ENCODE data around the gene ADH6.
"Not testable (repeated sequence)": the region's sequence is repeated elsewhere in the genome, so short reads cannot be mapped to it uniquely, and the experiment has no call there.

Gene ADH6

DNA sequence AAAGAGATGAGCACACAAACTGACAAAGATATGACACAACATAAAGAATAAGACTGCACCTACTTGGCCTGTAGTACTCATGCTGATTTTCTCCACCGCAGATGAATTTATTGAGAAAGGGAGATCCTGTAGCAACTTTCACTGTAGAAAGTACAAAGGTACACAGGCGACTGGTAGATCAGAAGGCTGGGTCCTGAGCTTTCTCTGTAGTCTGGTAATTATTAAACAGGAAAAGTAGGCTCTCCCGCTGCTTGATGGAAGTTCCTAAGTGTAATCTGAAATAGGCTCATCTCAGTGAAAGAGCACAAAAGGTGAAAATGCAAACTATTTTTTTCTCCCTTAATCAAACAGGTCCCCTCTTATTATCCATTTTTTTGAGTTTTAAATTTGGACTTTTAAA lies at the start of gene ADH6:
Gene ADH6 (minus strand): TSS at position 175 of the 400 bp plus-strand sequence. CDS start 94 bp downstream, at position 81.
- no peak for DNase-seq (ENCODE audit: low spot score)

DNA sequence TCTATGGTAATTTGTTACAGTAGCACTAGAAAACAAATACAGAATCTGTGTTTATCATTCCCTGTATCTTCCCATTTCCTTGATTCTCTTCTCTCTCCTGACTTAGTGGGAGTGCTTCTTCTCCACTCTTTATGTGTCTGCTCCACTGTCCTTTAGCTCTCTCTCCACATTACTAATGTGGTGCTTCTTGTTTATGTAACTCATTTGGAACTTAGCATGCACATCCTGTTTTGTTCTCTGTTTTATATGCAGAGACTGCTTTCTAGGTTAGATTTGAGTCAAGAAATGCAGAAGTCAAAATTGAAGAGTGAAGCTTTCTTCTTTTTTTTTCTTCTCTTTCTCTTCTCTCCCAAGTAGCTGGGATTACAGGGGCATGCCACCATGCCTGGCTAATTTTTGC lies 45.9 kb upstream of the ADH6 start:
- no peak for DNase-seq (ENCODE audit: low spot score)

DNA sequence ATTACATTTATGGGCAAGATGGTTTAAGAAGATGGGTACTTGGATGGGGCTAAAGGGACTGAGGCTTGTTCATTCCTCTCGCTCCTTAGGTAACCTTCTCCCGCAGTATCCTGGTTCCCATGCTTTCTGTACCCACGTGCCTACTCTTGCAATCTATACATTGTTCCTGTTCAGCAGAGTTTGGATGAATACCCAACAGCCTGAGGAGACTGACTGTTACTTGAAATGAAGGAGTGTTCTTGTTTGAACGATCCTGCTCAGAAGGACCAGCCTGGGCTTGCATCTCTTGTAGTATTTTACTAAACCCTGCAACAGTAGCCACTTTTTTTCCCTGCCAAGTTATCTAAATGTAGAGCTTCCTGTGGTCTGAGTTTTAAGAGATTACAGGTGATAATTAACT lies 33.7 kb upstream of the ADH6 start:
- DNase-seq (ENCODE audit: low spot score), result no peak

DNA sequence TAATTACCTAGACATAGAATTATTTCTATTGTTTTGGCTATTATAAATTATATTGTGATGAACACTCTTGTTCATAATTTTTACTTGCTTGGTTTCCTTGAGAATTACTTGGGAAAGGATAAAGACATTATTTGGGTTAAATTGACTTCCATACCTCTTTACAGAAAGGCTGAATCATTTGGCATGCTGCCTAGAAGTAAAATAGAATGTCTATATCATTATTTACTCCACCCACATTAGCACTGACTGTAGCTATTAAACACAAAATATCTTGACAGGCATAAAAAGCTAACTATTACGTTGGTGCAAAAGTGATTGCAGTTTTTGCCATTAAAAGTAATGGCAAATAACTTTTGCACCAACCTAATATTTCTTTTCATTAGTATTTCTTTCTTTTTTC lies 29.7 kb upstream of the ADH6 start:
- no peak for DNase-seq (ENCODE audit: low spot score)

DNA sequence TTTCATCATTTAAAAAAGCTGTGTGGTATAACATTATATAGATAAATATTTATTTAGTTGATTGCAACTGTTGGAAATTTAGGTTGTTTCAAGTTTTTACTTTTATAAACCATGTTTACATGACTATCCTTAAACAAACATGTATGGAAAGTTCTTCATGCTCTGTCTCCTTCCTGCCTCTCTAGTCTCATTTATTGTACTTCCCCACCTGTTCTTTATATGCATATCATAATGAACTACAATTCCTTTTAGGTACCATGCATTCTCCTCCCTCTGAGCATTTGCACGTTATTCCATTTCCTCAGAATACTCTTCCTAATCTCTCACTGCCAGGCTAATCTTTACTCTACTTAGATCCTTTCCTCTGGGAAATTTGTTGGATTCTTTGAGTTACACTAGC lies 16.9 kb upstream of the ADH6 start:
- DNase-seq (ENCODE audit: low spot score), result no peak

DNA sequence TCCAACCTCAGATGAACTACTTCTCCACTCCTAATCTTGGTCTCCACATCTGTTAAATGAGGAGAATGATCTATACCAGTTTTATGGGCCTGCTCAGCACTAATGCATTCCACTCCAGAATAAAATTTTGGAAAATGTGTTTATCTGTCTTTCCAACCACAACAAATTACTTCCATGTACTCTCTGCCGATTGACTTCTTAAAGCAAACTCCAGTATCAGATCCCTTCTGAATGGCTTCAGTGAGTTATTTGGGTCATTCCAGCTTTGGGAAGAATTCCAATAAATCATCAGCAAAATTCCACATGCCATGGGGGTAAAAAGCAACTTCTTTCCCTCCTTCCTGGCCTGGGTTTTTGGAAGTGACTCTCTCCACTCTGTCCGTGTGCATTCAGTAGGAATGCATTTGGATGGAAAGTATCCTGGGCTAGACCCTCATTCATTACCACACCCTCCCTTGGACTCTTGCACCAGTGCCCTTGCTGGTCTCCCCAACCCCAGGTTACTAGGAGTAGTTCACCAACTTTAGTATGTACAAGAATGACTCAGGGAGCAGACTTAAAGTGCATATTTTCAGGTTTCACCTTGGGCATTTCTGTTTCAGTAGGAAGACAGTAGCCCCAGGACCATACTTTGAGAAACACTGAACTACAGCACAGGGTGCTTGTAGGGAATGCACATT lies 15.4 kb upstream of the ADH6 start:
- no peak for DNase-seq (ENCODE audit: low spot score)

DNA sequence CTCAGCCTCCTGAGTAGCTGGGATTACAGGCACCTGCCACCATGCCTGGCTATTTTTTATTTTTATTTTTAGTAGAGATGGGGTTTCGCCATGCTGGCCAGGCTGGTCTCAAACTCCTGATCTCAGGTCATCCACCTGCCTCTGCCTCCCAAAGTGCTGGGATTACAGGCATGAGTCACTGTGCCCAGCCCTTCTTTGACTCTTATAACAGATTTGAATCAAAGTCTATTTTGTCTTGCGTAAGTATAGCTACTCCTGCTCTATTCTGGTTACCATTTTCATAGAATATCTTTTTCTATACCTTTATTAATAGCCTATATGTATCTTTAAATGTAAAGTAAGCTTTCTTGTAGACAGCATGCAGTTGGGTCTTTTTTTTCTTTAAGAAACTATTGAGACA lies 14.4 kb upstream of the ADH6 start:
- DNase-seq (ENCODE audit: low spot score), result not testable (repeated sequence)

DNA sequence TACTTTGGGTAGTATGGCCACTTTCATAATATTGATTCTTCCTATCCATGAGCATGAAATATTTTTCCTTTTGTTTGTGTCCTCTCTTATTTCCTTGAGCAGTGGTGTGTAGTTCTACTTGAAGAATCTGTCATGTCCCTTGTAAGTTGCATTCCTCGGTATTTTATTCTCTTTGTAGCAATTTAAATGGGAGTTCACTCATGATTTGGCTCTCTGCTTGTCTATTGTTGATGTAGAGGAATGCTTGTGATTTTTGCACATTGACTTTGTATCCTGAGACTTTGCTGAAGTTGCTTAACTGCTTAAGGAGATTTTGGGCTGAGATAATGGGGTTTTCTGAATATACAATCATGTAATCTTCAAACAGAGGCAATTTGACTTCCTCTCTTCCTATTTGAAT lies 9.7 kb upstream of the ADH6 start:
- not testable (repeated sequence) for DNase-seq (ENCODE audit: low spot score)

DNA sequence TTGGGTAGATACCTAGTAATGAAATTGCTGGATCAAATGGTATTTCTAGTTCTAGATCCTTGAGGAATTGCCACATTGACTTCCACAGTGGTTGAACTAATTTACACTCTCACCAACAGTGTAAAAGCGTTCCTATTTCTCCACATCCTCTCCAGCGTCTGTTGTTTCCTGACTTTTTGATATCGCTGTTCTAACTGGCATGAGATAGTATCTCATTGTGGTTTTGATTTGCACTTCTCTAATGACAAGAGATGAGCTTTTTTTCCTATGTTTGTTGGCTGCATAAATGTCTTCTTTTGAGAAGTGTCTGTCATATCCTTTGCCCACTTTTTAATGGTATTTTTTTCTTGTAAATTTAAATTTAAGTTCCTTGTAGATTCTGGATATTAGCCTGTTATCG lies 8.6 kb upstream of the ADH6 start:
- DNase-seq (ENCODE audit: low spot score), result not testable (repeated sequence)

DNA sequence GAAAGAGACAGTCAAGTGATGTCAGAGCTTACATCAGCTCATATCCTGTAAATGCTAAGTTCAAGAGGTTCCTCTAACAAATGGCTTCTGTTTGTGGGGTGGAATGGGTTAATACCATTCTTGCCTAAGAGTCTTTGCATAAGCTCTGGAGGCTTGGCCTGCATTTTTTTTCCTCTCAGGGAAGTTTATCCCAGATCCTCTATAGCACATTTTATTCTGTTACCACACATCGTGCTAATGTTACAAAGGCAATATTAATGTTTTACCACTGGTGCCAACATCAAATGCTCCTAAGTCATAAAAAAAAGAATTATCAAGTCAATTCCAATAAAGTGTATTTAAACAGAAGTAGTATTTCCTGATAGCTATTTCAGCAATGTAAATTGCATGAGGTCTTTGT lies 2.9 kb upstream of the ADH6 start:
- no peak for DNase-seq (ENCODE audit: low spot score)

DNA sequence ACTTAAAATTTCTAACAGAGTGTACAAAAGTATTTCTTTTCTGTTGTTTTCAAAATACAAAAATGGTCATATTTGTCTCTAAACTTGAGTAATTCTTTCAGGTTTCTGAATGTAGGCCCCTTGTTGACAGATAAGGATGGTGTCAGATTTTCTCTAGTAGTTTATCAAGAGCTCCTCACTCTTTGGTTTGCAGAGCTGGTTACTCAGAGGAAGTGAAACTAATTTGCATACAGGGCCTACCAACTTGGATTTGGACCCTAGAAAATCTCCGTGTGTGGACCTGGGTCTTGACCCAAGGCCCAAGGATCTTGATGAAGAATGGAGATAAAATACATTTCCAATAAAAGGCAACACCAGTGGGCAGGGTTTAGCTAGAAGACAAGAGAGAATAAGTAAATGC lies 433 bp upstream of the ADH6 start:
- no peak for DNase-seq (ENCODE audit: low spot score)

DNA sequence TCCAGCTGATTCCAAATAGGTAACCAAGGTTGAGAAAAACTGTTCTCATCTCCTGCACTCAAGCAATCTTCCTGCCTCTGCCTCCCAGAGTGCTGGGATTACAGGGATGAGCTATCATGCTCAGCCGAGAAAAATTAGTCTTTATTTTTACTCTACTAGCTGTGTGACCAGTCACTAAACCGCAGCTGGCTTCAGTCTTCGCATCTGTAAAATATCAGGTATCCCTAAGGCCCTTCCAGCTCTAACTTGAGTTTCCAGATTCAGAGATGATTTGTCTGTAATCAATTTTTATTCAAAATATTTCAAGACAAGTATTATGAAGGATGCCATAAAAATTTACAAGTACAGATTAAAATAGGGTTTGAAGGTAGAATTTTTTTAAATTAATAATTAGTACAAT lies 3.5 kb downstream of the ADH6 start:
- no peak for DNase-seq (ENCODE audit: low spot score)

DNA sequence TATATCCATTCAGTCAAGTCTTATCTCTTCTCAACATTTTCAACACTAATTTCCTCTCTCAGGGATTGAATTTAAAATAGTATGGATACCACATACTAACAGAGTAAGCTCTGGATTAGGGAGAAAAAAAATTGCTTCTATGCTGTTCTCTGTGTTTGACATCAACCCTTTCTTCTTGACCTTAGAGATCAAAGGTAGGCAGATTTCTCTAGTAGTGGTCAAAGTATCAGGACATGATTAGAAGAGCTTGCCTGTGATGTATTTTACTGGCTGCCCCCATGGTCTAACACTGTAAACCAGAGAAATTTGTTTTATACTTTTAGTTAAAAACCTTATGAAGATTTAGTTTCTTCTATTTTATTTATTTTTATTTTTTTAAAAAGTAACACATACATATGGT lies 8.3 kb downstream of the ADH6 start:
- DNase-seq (ENCODE audit: low spot score), result no peak

DNA sequence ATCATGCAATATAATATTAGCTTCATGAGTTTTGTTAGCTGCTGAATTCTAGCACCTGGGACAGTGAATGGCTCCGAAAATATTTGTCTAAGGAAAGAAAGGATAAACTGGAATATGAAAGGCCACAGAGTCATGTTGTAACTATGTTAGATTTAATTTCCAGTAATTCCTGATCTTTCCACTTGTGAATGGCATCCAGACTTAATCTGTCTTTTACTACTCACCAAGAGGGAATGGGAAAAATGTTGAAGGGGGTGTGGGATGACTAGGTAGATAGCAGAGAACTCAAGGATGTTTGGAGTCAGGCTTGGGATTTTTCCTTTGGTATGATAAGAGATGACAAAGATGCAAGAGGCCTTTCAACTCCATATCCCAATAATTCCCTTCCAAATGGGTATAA lies 9.4 kb downstream of the ADH6 start:
- no peak for DNase-seq (ENCODE audit: low spot score)

DNA sequence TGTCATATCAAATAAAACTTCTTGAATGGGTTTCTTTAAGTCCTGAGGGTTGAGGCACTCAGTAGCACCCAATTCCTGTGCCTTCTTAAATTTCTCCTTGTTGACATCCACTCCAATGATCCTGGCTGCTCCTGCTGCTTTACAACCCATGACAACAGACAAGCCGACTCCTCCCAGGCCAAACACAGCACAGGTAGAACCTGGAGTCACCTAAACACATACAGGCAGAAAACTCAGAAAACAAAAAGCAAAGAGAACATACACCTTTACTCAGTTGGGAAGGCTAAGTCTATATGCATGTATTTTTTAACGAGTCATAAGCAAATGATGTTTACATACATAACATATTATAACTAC lies 10.3 kb downstream of the ADH6 start:
- no peak for DNase-seq (ENCODE audit: low spot score)

DNA sequence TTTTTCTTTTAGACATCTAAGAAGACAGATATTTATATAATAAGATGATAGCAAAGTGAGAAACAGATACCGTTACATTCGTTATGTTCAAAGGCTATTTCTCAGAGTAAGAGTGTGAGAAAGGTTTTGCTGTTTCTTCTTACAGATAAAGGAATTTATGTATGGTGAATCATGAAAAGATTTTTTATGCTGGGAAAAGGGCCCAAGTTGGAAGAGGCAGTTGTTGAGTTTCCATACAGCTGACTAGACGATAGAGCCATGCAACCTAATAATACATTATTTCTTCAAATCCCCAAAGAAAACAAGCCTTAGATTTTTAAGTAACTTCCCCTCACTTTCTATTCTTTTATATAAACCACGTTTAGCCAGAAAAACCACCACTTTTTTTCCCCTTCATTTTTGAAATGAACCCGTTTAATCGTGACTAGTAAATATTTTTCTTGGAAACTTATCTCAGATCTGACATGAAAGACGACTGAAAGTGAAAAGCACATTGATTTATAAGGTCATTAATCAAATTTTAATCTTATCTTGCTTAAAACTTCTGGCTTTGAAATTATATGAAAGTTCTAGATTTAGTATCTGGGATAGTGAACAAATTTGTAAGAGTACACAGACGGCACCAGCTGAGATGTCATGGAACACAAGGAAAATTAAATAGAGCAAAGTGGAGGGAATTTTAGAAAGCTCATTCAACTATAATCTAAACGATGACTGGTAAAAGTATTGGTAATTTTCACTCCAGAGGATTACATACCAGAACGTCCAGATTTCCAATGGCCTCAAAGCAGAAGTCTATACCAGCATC lies 10.9 kb downstream of the ADH6 start:
- DNase-seq (ENCODE audit: low spot score), result no peak

DNA sequence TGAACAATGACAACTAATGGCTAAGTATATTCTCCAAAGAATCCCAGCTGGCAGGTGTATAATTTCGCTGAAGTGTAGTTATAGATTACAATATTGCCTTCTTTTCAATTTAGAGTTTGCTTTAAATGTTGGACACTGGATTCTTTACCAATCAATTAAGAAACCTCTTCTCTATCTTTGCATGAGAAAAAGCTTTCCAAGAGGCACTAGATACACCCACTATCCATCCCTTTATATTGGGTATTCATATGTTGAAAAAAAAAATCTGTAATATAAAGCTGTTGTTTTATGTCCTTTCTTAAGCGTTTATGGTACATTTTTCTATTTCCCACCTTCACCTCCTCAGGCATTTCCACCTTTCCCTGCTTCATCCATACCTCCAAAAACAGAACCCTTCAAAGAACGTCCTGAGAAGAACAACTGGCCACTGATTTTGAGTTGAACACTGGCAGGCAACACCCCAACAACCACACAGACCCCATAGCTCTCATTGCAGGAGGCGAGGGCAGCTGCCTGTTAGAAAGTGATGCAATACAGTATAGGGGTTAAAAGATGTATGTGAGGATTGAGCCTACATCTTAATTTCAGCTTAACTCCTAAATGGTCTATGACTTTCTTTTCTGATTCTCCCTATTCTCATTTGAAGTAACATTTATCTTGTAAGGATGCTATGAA lies 11.8 kb downstream of the ADH6 start:
- DNase-seq (ENCODE audit: low spot score), result no peak

DNA sequence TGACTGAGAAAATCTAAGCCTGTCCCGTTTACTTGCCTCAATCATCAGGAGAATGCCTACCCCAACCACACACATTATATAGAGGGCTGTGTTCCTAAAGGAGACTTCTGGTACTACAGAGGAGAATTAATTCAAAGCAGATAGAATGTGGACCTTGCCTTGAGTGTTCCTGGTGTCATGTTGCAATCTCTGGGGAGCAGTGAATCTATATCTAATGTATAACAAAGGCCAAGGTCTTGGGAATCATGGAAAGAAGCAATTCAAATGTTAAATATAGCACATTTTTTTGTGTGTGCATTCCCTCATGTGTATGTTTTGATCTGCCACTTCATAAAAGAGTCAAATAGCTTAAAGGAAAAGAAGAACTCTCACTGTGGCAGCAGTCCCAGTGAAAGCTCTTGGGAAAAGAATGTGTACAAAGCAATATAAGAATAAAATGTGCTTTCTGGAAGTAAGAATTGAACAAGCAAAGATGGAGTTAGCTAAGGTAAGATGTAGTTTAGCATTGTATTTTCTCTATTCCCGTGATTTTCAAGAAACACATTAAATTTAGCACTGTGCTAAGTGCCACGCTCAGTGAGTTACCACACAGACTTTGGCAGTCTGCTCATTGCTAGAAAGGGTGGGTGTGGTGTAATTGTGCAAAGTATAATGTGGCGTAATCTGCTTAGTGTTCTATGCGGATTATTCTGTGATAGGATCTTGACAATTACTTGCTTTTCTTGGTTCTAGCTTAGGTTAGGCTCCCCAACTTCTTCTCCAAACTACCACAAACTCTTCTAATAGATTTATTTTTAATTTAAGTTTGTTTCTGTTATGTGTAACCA lies 13.7 kb downstream of the ADH6 start:
- DNase-seq (ENCODE audit: low spot score), result no peak

DNA sequence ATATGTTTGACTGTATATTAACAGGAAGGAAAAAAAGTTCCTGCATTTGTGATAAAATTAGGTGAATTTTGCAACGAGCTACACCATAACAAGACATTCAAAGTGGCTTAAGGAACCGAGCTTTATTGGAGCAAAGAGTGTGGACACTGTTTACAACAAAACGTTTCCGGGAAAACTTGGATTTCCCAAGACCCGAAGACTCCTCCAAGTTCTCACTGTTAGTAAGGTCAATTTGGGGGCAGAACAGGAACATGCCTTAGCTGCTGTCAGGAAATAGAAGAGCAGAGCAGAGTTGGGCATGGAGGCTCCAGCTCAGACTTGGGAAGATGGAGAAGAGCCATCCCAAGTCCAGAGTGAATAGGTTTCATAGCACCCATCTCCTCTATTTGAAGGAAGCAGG lies 16.5 kb downstream of the ADH6 start:
- DNase-seq (ENCODE audit: low spot score), result no peak

DNA sequence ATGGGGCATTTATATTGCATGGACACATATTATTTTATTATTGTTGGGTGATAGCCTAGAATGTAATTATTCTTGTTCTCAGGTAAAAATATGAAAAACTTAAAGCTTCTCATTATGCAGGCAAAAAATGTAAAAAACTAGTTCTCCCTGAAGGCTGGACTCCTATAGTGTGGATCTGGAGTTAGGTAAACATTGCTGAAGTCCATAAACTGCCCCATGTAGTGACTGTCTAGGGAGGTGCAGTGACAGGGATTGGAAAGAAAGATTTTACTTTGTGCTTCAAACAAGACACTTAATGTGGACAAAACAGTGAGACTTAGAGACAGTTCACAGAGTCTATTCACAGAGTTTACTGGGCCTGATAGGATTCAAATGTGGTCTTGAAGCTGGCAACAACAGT lies 17.0 kb downstream of the ADH6 start:
- DNase-seq (ENCODE audit: low spot score), result no peak

DNA sequence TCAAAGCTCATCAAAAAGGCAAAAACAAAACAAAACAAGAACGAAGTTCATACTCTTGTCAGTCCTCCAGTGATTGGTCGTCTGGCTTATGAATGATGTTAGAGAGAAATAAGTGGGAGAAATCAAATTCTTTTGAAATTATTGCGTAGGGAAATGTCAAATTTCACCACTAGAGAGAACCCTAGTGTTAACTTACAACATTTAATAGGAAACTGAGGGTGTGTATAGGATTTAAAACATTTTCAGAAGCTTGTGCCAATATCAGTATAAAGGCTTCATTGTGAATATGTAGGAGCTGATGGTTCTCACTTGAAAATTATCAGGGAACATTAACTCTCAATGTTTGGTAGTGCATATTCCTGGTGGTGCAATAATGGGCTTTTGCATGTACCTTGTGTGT lies 17.4 kb downstream of the ADH6 start:
- DNase-seq (ENCODE audit: low spot score), result no peak

DNA sequence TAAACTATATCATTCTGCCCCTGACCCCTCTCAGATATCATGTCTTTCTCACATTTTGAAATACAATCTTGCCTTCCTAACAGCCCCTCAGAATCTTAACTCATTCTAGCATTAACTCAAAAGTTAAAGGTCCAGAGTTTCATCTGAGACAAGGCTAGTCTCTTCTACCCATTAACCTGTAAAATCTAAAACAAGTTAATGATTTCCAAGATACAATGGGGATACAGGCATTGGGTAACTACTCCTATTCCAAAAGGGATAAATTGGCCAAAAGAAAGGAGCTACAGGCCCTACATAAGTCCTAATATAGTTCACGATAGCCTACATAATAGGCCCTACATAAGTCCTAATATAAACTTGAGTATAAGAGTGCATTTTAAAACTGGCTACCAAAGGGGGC lies 18.9 kb downstream of the ADH6 start:
- DNase-seq (ENCODE audit: low spot score), result no peak
